ENCODE results near the gene FAM114A1.
A peak's percentile ranks its signal among the peaks of the same experiment; 100 is the strongest.
"Not testable (repeated sequence)": the region's sequence is repeated elsewhere in the genome, so short reads cannot be mapped to it uniquely, and the experiment has no call there.

The FAM114A1 gene

GRCh38 chr4:38940476-38940875 lies 72.9 kb downstream of the FAM114A1 start:
- no peak for DNase-seq

- not testable (repeated sequence) for DNase-seq
These were observed 74.3 kb downstream of the FAM114A1 start for GRCh38 chr4:38941906-38942305.

- DNase-seq: no peak
These were observed 75.7 kb downstream of the FAM114A1 start for GRCh38 chr4:38943343-38943742.

- no peak for DNase-seq
These were observed 76.8 kb downstream of the FAM114A1 start for GRCh38 chr4:38944440-38944839.

GRCh38 chr4:38946919-38947318 lies 79.3 kb downstream of the FAM114A1 start:
- no peak for DNase-seq

GRCh38 chr4:38948551-38948950 lies 80.9 kb downstream of the FAM114A1 start:
- DNase-seq: no peak

GRCh38 chr4:38949411-38950051 lies 81.9 kb downstream of the FAM114A1 start:
- peak; percentile 27 for DNase-seq

GRCh38 chr4:38950159-38950558 lies 82.6 kb downstream of the FAM114A1 start:
- DNase-seq: no peak

GRCh38 chr4:38950734-38951133 lies 83.1 kb downstream of the FAM114A1 start:
- DNase-seq: no peak

GRCh38 chr4:38951598-38951997 lies 84.0 kb downstream of the FAM114A1 start:
- no peak for DNase-seq

GRCh38 chr4:38952017-38952416 lies 84.4 kb downstream of the FAM114A1 start:
- no peak for DNase-seq

- DNase-seq: no peak
These were observed 87.1 kb downstream of the FAM114A1 start for GRCh38 chr4:38954727-38955126.

GRCh38 chr4:38955957-38956356 lies 88.4 kb downstream of the FAM114A1 start:
- no peak for DNase-seq

GRCh38 chr4:38957261-38957815 lies 89.7 kb downstream of the FAM114A1 start:
- peak; percentile 18 for DNase-seq

- DNase-seq: peak; percentile 45
These were observed 90.3 kb downstream of the FAM114A1 start for GRCh38 chr4:38957893-38958292.

GRCh38 chr4:38958453-38959190 lies 91.0 kb downstream of the FAM114A1 start:
- peak; percentile 25 for DNase-seq

- not testable (repeated sequence) for DNase-seq
These were observed 91.6 kb downstream of the FAM114A1 start for GRCh38 chr4:38959248-38959647.

- DNase-seq: no peak
These were observed 97.6 kb downstream of the FAM114A1 start for GRCh38 chr4:38964942-38965775.

GRCh38 chr4:38965866-38966265 lies 98.3 kb downstream of the FAM114A1 start:
- DNase-seq: no peak

GRCh38 chr4:38967260-38968095 lies 99.9 kb downstream of the FAM114A1 start:
- no peak for DNase-seq

GRCh38 chr4:38968668-38969067 lies 101.1 kb downstream of the FAM114A1 start:
- DNase-seq: no peak

GRCh38 chr4:38976308-38976707 lies 108.7 kb downstream of the FAM114A1 start:
- no peak for DNase-seq

All from activated CD4-positive, alpha-beta T cell treated with anti-CD3 and anti-CD28 coated beads, Interleukin-2, Interleukin-6, amounts not matched to agents 100 ng/mL and 50 ng/mL, durations not matched to agents 16 hours and 8 hours (primary cell).